CD4-positive, alpha-beta memory T cell (primary cell): ENCODE results near the gene ACTG1. TPM values are rescaled to one million over a fixed set of nuclear protein-coding genes. Genes with fewer than 3 reads are reported as not detected.

Source experiments
- CTCF ChIA-PET: fragments of 350-600 bp; sonication (Branson Sonifier 250); formaldehyde crosslinking; loops from one replicate; lab custom pipeline; 2021; ENCODE audit warnings: inconsistent platforms; ENCODE audit not compliant: partially characterized antibody; lab: Charles Lee
- POLR2A ChIA-PET: fragments of 350-600 bp; sonication (Branson Sonifier 250); formaldehyde crosslinking; loops from one replicate; lab custom pipeline; 2021; ENCODE audit not compliant: partially characterized antibody; lab: Charles Lee
- DNase-seq, 5 donors: peaks; one replicate each; pipeline versions ENCODE4 v3.0.0 to v3.0.0-alpha.2; 2020 to 2022; ENCODE audit warnings: mixed read lengths in 1 of 5
- H3K27ac ChIP-seq: one replicate; pipeline ENCODE4 v1.7.0; 2013; ENCODE audit warnings: low read depth, low read length
- H3K27me3 ChIP-seq: 2 replicates; pipeline ENCODE4 v1.7.0; 2013; ENCODE audit warnings: mild to moderate bottlenecking, low read length, moderate library complexity; ENCODE audit not compliant: insufficient read depth
- H3K36me3 ChIP-seq: 2 replicates; pipeline ENCODE4 v1.7.0; 2013; ENCODE audit warnings: mild to moderate bottlenecking, low read length, moderate library complexity; ENCODE audit not compliant: insufficient read depth
- H3K4me1 ChIP-seq: 2 replicates; pipeline ENCODE4 v1.7.0; 2013; ENCODE audit warnings: mild to moderate bottlenecking, low read length, moderate library complexity; ENCODE audit not compliant: insufficient read depth
- H3K4me3 ChIP-seq, 2 donors: one replicate each; pipeline ENCODE4 v1.7.0; 2013; ENCODE audit warnings: low read length in 2 of 2, mild to moderate bottlenecking in 1 of 2
- H3K9me3 ChIP-seq, 2 donors: one replicate each; pipeline ENCODE4 v1.7.0; 2013; ENCODE audit warnings: low read length in 2 of 2, control low read depth in 1 of 2; ENCODE audit not compliant: control insufficient read depth in 1 of 2
- H3K27ac Mint-ChIP-seq, 7 donors: one replicate each; pipeline ENCODE4 v1.8.0; 2020 to 2021; ENCODE audit warnings: mixed read lengths in 7 of 7, mild to moderate bottlenecking in 6 of 7, inconsistent platforms in 3 of 7, moderate library complexity in 3 of 7
- H3K27me3 Mint-ChIP-seq, 2 donors: one replicate each; pipeline ENCODE4 v1.8.0; 2020 to 2021; ENCODE audit warnings: mixed read lengths in 2 of 2
- H3K36me3 Mint-ChIP-seq, 2 donors: one replicate each; pipeline ENCODE4 v1.8.0; 2020 to 2021; ENCODE audit warnings: mixed read lengths in 2 of 2, inconsistent platforms in 1 of 2, mild to moderate bottlenecking in 1 of 2
- H3K4me1 Mint-ChIP-seq, 4 donors: one replicate each; pipeline ENCODE4 v1.8.0; 2020 to 2021; ENCODE audit warnings: mixed read lengths in 4 of 4, mild to moderate bottlenecking in 1 of 4
- H3K4me3 Mint-ChIP-seq, 8 donors: one replicate each; pipeline ENCODE4 v1.8.0; 2020 to 2021; ENCODE audit warnings: mixed read lengths in 8 of 8, mild to moderate bottlenecking in 7 of 8, moderate library complexity in 6 of 8, inconsistent platforms in 3 of 8
- H3K9me3 Mint-ChIP-seq, 8 donors: one replicate each; pipeline ENCODE4 v1.8.0; 2020 to 2021; ENCODE audit warnings: mixed read lengths in 8 of 8, mild to moderate bottlenecking in 5 of 8, inconsistent platforms in 3 of 8, moderate library complexity in 1 of 8
- intact Hi-C: fragments of 100-400 bp; cut with micrococcal nuclease; formaldehyde crosslinking; loops from one replicate; pipeline ENCODE4 v1.15.1; 2023
- polyA plus RNA-seq, 2 donors: library from polyadenylated mRNA; unstranded; fragments of 300-500 nt; fragmentation: Illumina TruSeq; gene quantifications; one replicate each; pipeline ENCODE4 v1.2.3, GENCODE V29; 2021
- total RNA-seq, 2 experiments: library from RNA; stranded (reverse); gene quantifications; one replicate each; pipeline ENCODE4 v1.2.3, GENCODE V29; 2021

ACTG1 gene
- total and polyA plus RNA-seq, 4 experiments from 2014 or later = 1,031 to 1,651 (median 1,188) TPM

DNA sequence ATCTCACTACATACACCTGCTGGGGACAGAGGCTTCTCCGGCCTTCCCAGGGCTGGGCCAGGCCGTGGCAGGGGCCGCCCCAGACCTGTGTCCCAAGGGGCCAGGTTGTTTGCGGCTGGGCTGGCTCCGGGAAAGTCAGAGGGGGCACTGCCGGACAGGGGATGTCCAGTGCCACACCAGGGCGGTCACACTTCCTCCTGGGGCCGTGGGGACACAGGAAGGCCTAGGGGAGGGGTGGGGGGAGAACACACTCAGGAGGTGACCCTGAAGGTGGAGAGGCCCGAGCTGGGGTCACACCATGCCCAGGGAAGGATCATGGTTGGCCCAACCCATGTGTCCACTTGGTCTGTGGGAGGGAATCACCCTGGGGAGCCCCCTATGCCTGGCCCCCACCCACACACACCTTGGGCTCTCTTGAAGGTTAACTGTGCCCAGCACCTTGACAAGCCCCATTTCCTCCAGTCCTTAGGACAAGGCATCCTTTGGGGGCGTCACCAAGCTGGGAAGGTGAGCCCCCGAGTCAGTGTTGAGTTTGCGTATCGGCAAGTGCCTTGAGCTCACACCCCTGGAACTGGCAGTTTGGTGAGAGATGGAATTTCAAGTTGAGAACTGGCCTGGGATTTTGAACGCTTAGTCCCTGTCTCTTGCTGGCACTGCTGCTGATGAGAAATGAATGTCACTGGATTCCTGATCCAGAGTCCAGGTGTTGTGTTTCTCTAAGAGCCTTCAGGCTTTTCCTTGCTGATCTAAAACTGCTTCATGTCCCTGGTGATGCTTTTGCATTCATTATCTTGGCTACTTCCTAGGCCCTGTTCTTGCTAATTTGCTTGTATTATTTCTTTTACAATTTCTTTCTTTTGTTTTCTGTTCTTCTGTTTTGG, 7.7 kb upstream of the ACTG1 start:
- CTCF ChIA-PET = interaction anchor here (0.7 to 4.7 kb wide), 4 partner anchors 12 to 228 kb away, joined by 3 to 42 read pairs (median 12); partner anchors contain the start of gene FAAP100
- Histone ChIP-seq H3K4me3 (peak overlapping the region in 1 of 2 donors; percentile 55), H3K9me3 (no peaks in the 10 kb centered on the region), H3K27me3 (no peaks in the 10 kb centered on the region), H3K4me1 (peaks cover 35% of the 10 kb centered on the region), H3K36me3 (no peaks in the 10 kb centered on the region), H3K27ac (peak overlapping the region; percentile 43)
- POLR2A ChIA-PET = interaction anchor here (1.3 to 4.8 kb wide), 4 partner anchors 12 to 313 kb away, joined by 3 to 53 read pairs (median 7); partner anchors contain the start of gene MCRIP1
- peak in 1 of 5 donors; percentile 39 for DNase-seq
- Mint-ChIP-seq H3K27me3 (no peaks in the 10 kb centered on the region), H3K27ac (peak overlapping the region in 3 of 7 donors; percentile 14 to 18 (median 17)), H3K36me3 (no peaks in the 10 kb centered on the region), H3K9me3 (no peaks in the 10 kb centered on the region), H3K4me3 (peak overlapping the region; percentile 9 to 67 (median 44)), H3K4me1 (peaks cover 8 to 28% (median 18%) of the 10 kb centered on the region in 4 donors)
- intact Hi-C loops = no loop called here

DNA sequence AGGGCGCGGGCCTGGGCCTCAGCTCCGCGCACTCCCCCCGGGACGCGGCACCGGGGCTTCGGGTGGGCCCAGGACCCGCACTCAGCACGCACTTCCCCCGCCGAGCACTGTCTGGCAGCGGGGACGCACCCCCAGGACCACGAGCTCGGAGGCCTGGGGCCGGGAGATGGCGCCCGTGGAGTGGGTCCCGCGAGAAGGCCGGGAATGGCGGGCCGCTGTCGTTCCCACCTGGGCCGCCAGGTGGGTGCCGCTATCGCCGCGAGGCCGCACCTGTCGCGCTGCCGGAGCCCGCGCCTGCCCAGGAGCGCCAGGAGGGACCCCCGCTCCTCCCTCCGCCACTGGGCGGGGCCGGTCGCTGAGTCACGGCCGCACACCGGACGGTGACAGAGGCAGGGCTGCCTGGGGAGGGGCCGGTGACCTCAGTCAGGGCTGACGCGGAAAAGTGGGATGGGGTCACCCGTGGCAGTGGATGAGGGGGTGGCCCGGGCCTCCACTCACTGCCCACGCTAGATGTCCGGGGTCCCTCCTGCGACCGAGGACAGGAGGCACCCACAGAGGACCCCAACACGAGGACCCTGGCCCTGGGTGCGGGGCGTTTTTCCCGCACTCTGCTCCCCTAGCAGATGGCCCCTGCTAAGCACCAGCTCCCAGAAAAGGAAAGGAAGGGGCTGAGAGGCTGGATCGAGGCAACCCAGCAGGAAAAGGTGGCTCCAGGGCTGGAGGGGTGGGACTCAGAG, 6.9 kb upstream of the ACTG1 start:
- Histone ChIP-seq H3K27ac (peak overlapping the region; percentile 43), H3K9me3 (no peaks in the 10 kb centered on the region), H3K4me3 (peak overlapping the region in 1 of 2 donors; percentile 55), H3K27me3 (no peaks in the 10 kb centered on the region), H3K36me3 (no peaks in the 10 kb centered on the region), H3K4me1 (peaks cover 37% of the 10 kb centered on the region)
- no peaks in the 10 kb centered on the region for H3K27me3 Mint-ChIP-seq
- peak; percentile 71 to 81 (median 72) for DNase-seq
- H3K4me1 Mint-ChIP-seq = peaks cover 8 to 26% (median 19%) of the 10 kb centered on the region in 4 donors
- H3K36me3 Mint-ChIP-seq = no peaks in the 10 kb centered on the region
- peak overlapping the region in 4 of 8 donors; percentile 41 to 72 (median 50) for H3K4me3 Mint-ChIP-seq
- ChIA-PET POLR2A (interaction anchor here (0.7 to 4.8 kb wide), 12 partner anchors 11 to 1300 kb away, joined by 3 to 53 read pairs (median 3); partner anchors contain the start of genes BAHCC1, FAAP100, MCRIP1 and SLC38A10), CTCF (interaction anchor here (0.7 to 4.7 kb wide), 9 partner anchors 9 to 227 kb away, joined by 3 to 42 read pairs (median 5); partner anchors contain the start of gene FAAP100)
- intact Hi-C loops = loop anchor here (1.0 kb wide), 1 partner anchor 34 kb away; no protein-coding TSS in a partner anchor
- no peak overlapping the region for H3K27ac Mint-ChIP-seq
- H3K9me3 Mint-ChIP-seq = no peaks in the 10 kb centered on the region

DNA sequence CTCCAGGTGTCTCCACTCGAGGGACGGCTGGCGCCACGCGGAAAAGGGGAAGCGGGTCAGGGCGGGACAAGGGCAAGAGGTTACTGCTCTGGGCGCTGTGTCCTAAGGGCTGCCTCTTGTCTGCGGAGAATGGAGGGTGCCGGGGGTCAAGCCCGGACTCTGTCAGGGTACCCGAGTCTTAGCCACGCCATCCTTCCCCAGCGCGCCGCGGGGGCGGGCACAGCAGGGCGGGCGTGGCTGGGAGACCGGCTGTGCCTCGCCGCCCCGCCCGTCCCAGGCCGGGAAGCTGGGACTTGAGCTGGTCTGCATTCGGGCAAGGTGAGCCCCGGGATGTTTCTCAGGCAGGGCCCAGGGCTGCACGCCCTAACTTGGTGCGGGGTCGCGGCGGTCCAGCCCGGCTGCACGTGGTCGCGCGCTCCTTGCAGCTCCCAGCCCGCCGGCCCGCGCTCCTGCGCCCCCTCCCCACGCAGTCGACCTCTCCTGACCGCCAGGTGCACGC, 6.2 kb upstream of the ACTG1 start:
- peaks cover 8 to 26% (median 19%) of the 10 kb centered on the region in 4 donors for H3K4me1 Mint-ChIP-seq
- peak overlapping the region in 1 of 7 donors; percentile 48 for H3K27ac Mint-ChIP-seq
- peaks cover 37% of the 10 kb centered on the region for H3K4me1 ChIP-seq
- H3K36me3 Mint-ChIP-seq = no peaks in the 10 kb centered on the region
- intact Hi-C loops = loop anchor here (1.0 kb wide), 1 partner anchor 34 kb away; no protein-coding TSS in a partner anchor
- H3K9me3 Mint-ChIP-seq = no peaks in the 10 kb centered on the region
- peak overlapping the region; percentile 43 for H3K27ac ChIP-seq
- H3K27me3 ChIP-seq = no peaks in the 10 kb centered on the region
- no peaks in the 10 kb centered on the region for H3K36me3 ChIP-seq
- H3K27me3 Mint-ChIP-seq = no peaks in the 10 kb centered on the region
- POLR2A ChIA-PET = interaction anchor here (0.7 to 4.8 kb wide), 12 partner anchors 10 to 1299 kb away, joined by 3 to 53 read pairs (median 3); partner anchors contain the start of genes BAHCC1, FAAP100, MCRIP1 and SLC38A10
- CTCF ChIA-PET = interaction anchor here (0.7 to 4.7 kb wide), 8 partner anchors 8 to 82 kb away, joined by 3 to 42 read pairs (median 7); partner anchors contain the start of gene FAAP100
- peak overlapping the region in 4 of 8 donors; percentile 39 to 72 (median 62) for H3K4me3 Mint-ChIP-seq
- H3K4me3 ChIP-seq = peak overlapping the region in 1 of 2 donors; percentile 55
- no peaks in the 10 kb centered on the region for H3K9me3 ChIP-seq
- DNase-seq = peak in 1 of 5 donors; percentile 15

DNA sequence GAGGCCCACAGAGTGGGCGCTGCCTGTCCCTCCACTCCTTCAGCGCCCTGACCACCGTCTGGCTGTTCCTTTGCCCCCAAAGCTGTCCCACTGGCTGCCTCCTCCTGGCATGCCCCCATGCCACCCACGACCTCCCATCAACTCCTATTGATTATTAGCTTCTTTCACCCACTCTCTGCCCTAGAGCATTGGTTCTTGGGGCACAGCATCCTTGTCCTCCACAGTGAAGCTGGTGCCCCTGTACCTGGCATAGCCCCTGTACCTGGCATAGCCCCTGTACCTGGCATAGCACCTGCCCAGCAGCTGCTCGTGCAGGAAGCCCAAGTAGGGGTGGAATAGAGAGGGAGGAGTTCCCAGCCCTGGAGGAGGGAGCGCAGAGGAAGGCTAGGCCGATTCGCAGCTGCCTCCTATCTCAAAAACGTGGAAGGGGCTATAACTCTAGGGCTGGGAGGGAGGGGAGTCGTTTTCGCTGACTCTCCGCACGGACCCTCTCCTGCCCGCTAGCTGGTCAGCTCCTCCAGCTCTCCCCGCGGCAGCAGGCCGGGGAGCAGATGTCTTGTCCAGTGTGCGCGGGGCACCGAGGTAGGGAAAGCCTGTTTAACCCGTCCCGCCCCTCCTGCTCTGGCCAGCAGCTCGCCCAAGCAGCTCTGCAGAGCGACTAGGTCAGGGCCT, 5.7 kb upstream of the ACTG1 start:
- H3K4me3 ChIP-seq = peak overlapping the region in 1 of 2 donors; percentile 55
- DNase-seq = peak in 1 of 5 donors; percentile 34
- intact Hi-C loops = no loop called here
- no peaks in the 10 kb centered on the region for H3K27me3 ChIP-seq
- peak overlapping the region; percentile 65 to 75 (median 72) for H3K4me3 Mint-ChIP-seq
- no peaks in the 10 kb centered on the region for H3K36me3 ChIP-seq
- H3K4me1 Mint-ChIP-seq = peaks cover 8 to 30% (median 20%) of the 10 kb centered on the region in 4 donors
- no peaks in the 10 kb centered on the region for H3K27me3 Mint-ChIP-seq
- no peaks in the 10 kb centered on the region for H3K9me3 ChIP-seq
- POLR2A ChIA-PET = interaction anchor here (0.6 to 4.8 kb wide), 11 partner anchors 10 to 1299 kb away, joined by 3 to 53 read pairs (median 3); partner anchors contain the start of genes FAAP100, MCRIP1 and SLC38A10
- H3K27ac Mint-ChIP-seq = peak overlapping the region in 6 of 7 donors; percentile 66 to 89 (median 72)
- H3K36me3 Mint-ChIP-seq = no peaks in the 10 kb centered on the region
- CTCF ChIA-PET = interaction anchor here (1.2 to 4.7 kb wide), 6 partner anchors 10 to 83 kb away, joined by 3 to 42 read pairs (median 10); partner anchors contain the start of gene FAAP100
- H3K9me3 Mint-ChIP-seq = no peaks in the 10 kb centered on the region
- H3K27ac ChIP-seq = no peak overlapping the region
- peaks cover 37% of the 10 kb centered on the region for H3K4me1 ChIP-seq

DNA sequence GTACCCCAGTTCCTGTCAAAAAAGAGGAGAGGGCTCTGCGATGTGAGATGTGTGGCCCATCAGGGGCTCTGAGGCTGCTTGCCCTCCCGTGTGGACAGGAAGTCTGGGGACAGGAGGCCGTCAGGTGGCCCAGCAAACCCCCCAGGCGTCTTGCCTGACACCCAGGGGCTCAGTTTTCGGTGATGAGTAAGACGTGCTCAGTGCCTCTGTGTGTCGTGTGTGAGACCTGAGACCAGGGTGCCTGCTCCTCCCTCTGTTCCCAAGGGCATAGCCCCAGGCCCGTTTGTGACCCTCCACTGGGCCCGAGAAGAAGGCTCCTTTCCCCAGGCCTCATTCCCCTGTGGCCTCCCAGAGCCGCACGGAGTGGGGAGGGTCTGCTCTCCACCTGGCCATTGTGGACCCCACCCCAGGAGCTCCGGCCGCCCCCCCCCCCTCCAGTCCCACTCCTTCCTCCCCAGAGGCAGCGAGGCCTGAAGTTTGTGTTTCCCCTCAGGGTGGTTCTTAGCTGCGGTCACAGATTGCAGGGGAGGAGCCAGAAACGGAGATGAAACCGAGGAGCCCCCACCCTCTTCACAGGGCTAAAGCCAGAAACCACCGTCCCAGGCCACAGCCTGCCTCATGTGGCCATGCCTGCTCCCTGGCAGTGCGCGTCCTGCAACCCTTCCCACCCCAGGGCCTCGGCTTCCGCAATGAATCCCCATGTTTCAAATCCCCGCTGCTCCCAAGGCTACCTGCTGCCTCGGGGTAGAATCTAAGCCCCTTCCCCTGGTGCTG, 4.9 kb upstream of the ACTG1 start:
- H3K27ac ChIP-seq = no peak overlapping the region
- no peaks in the 10 kb centered on the region for H3K9me3 ChIP-seq
- Mint-ChIP-seq H3K27me3 (no peaks in the 10 kb centered on the region), H3K27ac (peak overlapping the region in 4 of 7 donors; percentile 66 to 94 (median 78)), H3K4me1 (peaks cover 8 to 30% (median 20%) of the 10 kb centered on the region in 4 donors), H3K36me3 (no peaks in the 10 kb centered on the region), H3K4me3 (peak overlapping the region in 6 of 8 donors; percentile 67 to 75 (median 72)), H3K9me3 (no peaks in the 10 kb centered on the region)
- H3K4me3 ChIP-seq = no peak overlapping the region
- DNase-seq = peak in 1 of 5 donors; percentile 39
- peaks cover 37% of the 10 kb centered on the region for H3K4me1 ChIP-seq
- H3K27me3 ChIP-seq = no peaks in the 10 kb centered on the region
- CTCF ChIA-PET = interaction anchor here (1.6 to 4.7 kb wide), 3 partner anchors 9 to 83 kb away, joined by 9 to 42 read pairs (median 13); no protein-coding TSS in a partner anchor
- intact Hi-C loops = no loop called here
- no peaks in the 10 kb centered on the region for H3K36me3 ChIP-seq
- POLR2A ChIA-PET = interaction anchor here (0.6 to 4.8 kb wide), 6 partner anchors 9 to 377 kb away, joined by 3 to 53 read pairs (median 6); partner anchors contain the start of genes FAAP100, NDUFAF8 and TEPSIN
